GM23338 (cell line): ENCODE data around the gene COL9A3. TPM values are rescaled to one million over a fixed set of nuclear protein-coding genes. Genes with fewer than 3 reads are reported as not detected.

Experiments used
- ATAC-seq: fragments of 200-7000 bp; cut with Tn5 transposase; 3 replicates; pipeline ENCODE4 v1.9.1; 2020
- DNase-seq: peaks from one replicate; pipeline ENCODE4 v3.0.0-alpha.2; 2015; ENCODE audit warnings: low spot score
- H2AFZ ChIP-seq: fragments of 200-600 bp; sonication (generic); 2 replicates; pipeline ENCODE4 v1.8.0; 2016; ENCODE audit warnings: antibody characterized with exemption, mild to moderate bottlenecking, moderate library complexity
- H3F3A ChIP-seq: fragments of 200-600 bp; sonication (generic); replicated peaks from 2 replicates; pipeline ENCODE4 v1.8.0; 2017; ENCODE audit warnings: antibody characterized with exemption, mixed run types, low read depth
- H3K27ac ChIP-seq: fragments of 200-600 bp; sonication (generic); 2 replicates; pipeline ENCODE4 v1.6.1; 2016; ENCODE audit warnings: low read depth
- H3K27me3 ChIP-seq: fragments of 200-600 bp; sonication (generic); 2 replicates; pipeline ENCODE4 v1.8.0; 2016; ENCODE audit warnings: mild to moderate bottlenecking, mixed run types, moderate library complexity; ENCODE audit not compliant: insufficient read depth
- H3K36me3 ChIP-seq: fragments of 200-600 bp; sonication (generic); 2 replicates; pipeline ENCODE4 v1.8.0; 2016; ENCODE audit warnings: mild to moderate bottlenecking; ENCODE audit not compliant: insufficient read depth
- H3K4me1 ChIP-seq: fragments of 200-600 bp; sonication (generic); 2 replicates; pipeline ENCODE4 v1.8.0; 2016; ENCODE audit warnings: mild to moderate bottlenecking, moderate library complexity; ENCODE audit not compliant: insufficient read depth
- H3K4me2 ChIP-seq: fragments of 200-600 bp; sonication (generic); 2 replicates; pipeline ENCODE4 v1.7.1; 2017; ENCODE audit warnings: mixed run types
- H3K4me3 ChIP-seq: fragments of 200-600 bp; sonication (generic); 2 replicates; pipeline ENCODE4 v1.6.1; 2016; ENCODE audit warnings: mixed run types
- H3K79me2 ChIP-seq: fragments of 200-600 bp; sonication (generic); replicated peaks from 2 replicates; pipeline ENCODE4 v1.8.0; 2017; ENCODE audit warnings: mild to moderate bottlenecking; ENCODE audit not compliant: insufficient read depth
- H3K9me2 ChIP-seq: fragments of 200-600 bp; sonication (generic); 2 replicates; pipeline ENCODE4 v1.8.0; 2017; ENCODE audit not compliant: insufficient read depth
- H4K20me1 ChIP-seq: fragments of 200-600 bp; sonication (generic); replicated peaks from 2 replicates; pipeline ENCODE4 v1.8.0; 2017; ENCODE audit warnings: mild to moderate bottlenecking; ENCODE audit not compliant: insufficient read depth
- H3K27ac Mint-ChIP-seq: 2 replicates; pipeline ENCODE4 v1.8.0; 2020; ENCODE audit warnings: inconsistent platforms, mild to moderate bottlenecking, moderate library complexity, mixed read lengths
- H3K27me3 Mint-ChIP-seq: 3 replicates; pipeline ENCODE4 v1.8.0; 2022; ENCODE audit warnings: low read depth, mild to moderate bottlenecking, moderate library complexity, mixed read lengths, inconsistent platforms; ENCODE audit not compliant: insufficient read depth, poor library complexity
- H3K36me3 Mint-ChIP-seq: 3 replicates; pipeline ENCODE4 v1.8.0; 2021; ENCODE audit warnings: low read depth, mild to moderate bottlenecking, inconsistent platforms, moderate library complexity, mixed read lengths
- H3K4me1 Mint-ChIP-seq: 3 replicates; pipeline ENCODE4 v1.8.0; 2020; ENCODE audit warnings: mild to moderate bottlenecking, inconsistent platforms, mixed read lengths
- H3K4me3 Mint-ChIP-seq: 3 replicates; pipeline ENCODE4 v1.8.0; 2021; ENCODE audit warnings: moderate library complexity, mild to moderate bottlenecking, inconsistent platforms, mixed read lengths
- H3K9me3 Mint-ChIP-seq: 3 replicates; pipeline ENCODE4 v1.8.0; 2020; ENCODE audit warnings: moderate library complexity, mild to moderate bottlenecking, inconsistent platforms, mixed read lengths
- CTCF ChIP-seq, 2 experiments: fragments of 200-600 bp in 1 of 2; sonication (generic) in 1 of 2; conservative IDR thresholded peaks; 2 replicates each; pipeline versions ENCODE4 v1.5.1 to v1.6.1; 2016 to 2017; ENCODE audit warnings: antibody characterized with exemption in 2 of 2, low read depth in 2 of 2, mild to moderate bottlenecking in 2 of 2, moderate library complexity in 1 of 2
- ETS1 ChIP-seq: IDR thresholded peaks from 2 replicates; pipeline ENCODE4 v1.6.1; 2016; ENCODE audit warnings: antibody characterized with exemption
- EZH2phosphoT487 ChIP-seq: fragments of 200-600 bp; sonication (generic); IDR thresholded peaks from one replicate; pipeline ENCODE4 v1.8.1; 2018; ENCODE audit warnings: antibody characterized with exemption; ENCODE audit not compliant: unreplicated experiment
- REST ChIP-seq: IDR thresholded peaks from one replicate; pipeline ENCODE4 v1.6.1; 2018; ENCODE audit warnings: antibody characterized with exemption; ENCODE audit not compliant: unreplicated experiment
- STAT1 ChIP-seq: IDR thresholded peaks from one replicate; pipeline ENCODE4 v1.6.1; 2016; ENCODE audit warnings: antibody characterized with exemption; ENCODE audit not compliant: unreplicated experiment
- ZNF462 ChIP-seq: fragments of 250-450 bp; sonication (Bioruptor Pico); IDR thresholded peaks from 2 replicates; pipeline ENCODE4 v1.5.0; 2020; ENCODE audit warnings: mild to moderate bottlenecking, moderate library complexity
- polyA plus RNA-seq: library from polyadenylated mRNA; unstranded; fragments of >200 nt; fragmentation: Nextera tagmentation; extraction: Ambion mirVana; gene quantifications from 2 replicates; pipeline ENCODE4 v1.2.1, GENCODE V29; 2016
- total RNA-seq: library from RNA; depleted of rRNA; stranded (reverse); fragments of >200 nt; shearing (Covaris generic); gene quantifications from 2 replicates; pipeline ENCODE4 v1.2.3, GENCODE V29; 2014

Gene COL9A3
- total and polyA plus RNA-seq, 2 experiments from 2014 or later: 74.9 to 113 TPM

- TF ChIP-seq ZNF462: no peak
- TF ChIP-seq EZH2phosphoT487: no peak
- no peak for TF ChIP-seq STAT1
Measured at GRCh38 chr20:62878244-62879038, 61.6 kb downstream of the COL9A3 start (continued).

- Histone ChIP-seq H4K20me1 (peaks cover 6% of the 10 kb centered on the region; the same call in 1 of the 2 replicates), H3K4me3 (peak overlapping the region; percentile 59), H3K36me3 (0 out of 2 replicates have a peak, but pooled peaks cover 3% of the 10 kb centered on the region), H3K79me2 (no peaks in the 10 kb centered on the region), H3F3A (peaks cover 33% of the 10 kb centered on the region), H3K27me3 (no peaks in the 10 kb centered on the region), H3K4me1 (peaks cover 23% of the 10 kb centered on the region), H3K4me2 (peak overlapping the region; percentile 83), H3K9me2 (no peaks in the 10 kb centered on the region), H2AFZ (peak overlapping the region; percentile 63), H3K27ac (no peak overlapping the region; the same call in 1 of the 2 replicates)
- Mint-ChIP-seq H3K4me1 (peaks cover 37% of the 10 kb centered on the region), H3K27me3 (peaks cover 25% of the 10 kb centered on the region), H3K27ac (no peak overlapping the region), H3K9me3 (peaks cover 5% of the 10 kb centered on the region), H3K4me3 (peak overlapping the region; percentile 62), H3K36me3 (peaks cover 14% of the 10 kb centered on the region)
- ATAC-seq (peak; percentile 42), DNase-seq (peak; percentile 77)
- TF ChIP-seq ETS1: no peak
- TF ChIP-seq CTCF (conservative IDR thresholded peaks at IDR 0.05; ENCODE audit: low read depth in 2 of 2): no peak
- no peak for TF ChIP-seq REST
- no peak for TF ChIP-seq EZH2phosphoT487
Measured at GRCh38 chr20:62879275-62880146, 62.7 kb downstream of the COL9A3 start.
